SJCRH30 (cell line): Measurements from ENCODE around the gene SAPCD1. TPM values are rescaled to one million over a fixed set of nuclear protein-coding genes. Genes with fewer than 3 reads are reported as not detected.

Source experiments
- DNase-seq, 2 experiments: peaks; one replicate each; pipeline ENCODE4 v3.0.0-alpha.2; 2015 to 2020
- H3K27ac ChIP-seq: fragments of 250-450 bp; sonication (Bioruptor Pico); 2 replicates; pipeline ENCODE4 v1.5.1; 2020; ENCODE audit warnings: mild to moderate bottlenecking, moderate library complexity
- H3K27me3 ChIP-seq: fragments of 250-450 bp; sonication (Bioruptor Pico); 2 replicates; pipeline ENCODE4 v1.5.1; 2020; ENCODE audit warnings: mild to moderate bottlenecking, moderate library complexity
- H3K36me3 ChIP-seq: fragments of 250-450 bp; sonication (Bioruptor Pico); 2 replicates; pipeline ENCODE4 v1.5.1; 2020; ENCODE audit warnings: mild to moderate bottlenecking, moderate library complexity
- H3K4me1 ChIP-seq: fragments of 250-450 bp; sonication (Bioruptor Pico); 2 replicates; pipeline ENCODE4 v1.5.1; 2020; ENCODE audit warnings: mild to moderate bottlenecking, moderate library complexity
- H3K4me3 ChIP-seq: fragments of 250-450 bp; sonication (Bioruptor Pico); 2 replicates; pipeline ENCODE4 v1.5.1; 2020; ENCODE audit warnings: mild to moderate bottlenecking, moderate library complexity
- H3K9me3 ChIP-seq: fragments of 250-450 bp; sonication (Bioruptor Pico); replicated peaks from 2 replicates; pipeline ENCODE4 v1.5.1; 2020; ENCODE audit warnings: mild to moderate bottlenecking, moderate library complexity
- total RNA-seq: library from RNA; depleted of rRNA; stranded (reverse); fragments of >200 nt; shearing (Covaris generic); gene quantifications from 2 replicates; pipeline ENCODE4 v1.2.3, GENCODE V29; 2014

The SAPCD1 gene
- total RNA-seq, 1 experiment from 2014 or later: 0.89 TPM

GRCh38 chr6:31760790-31761189 lies 1.7 kb upstream of the SAPCD1 start:
- DNase-seq: no peak
- Histone ChIP-seq H3K36me3 (no peaks in the 10 kb centered on the region), H3K27me3 (no peaks in the 10 kb centered on the region), H3K27ac (no peak overlapping the region), H3K4me1 (peaks cover 4% of the 10 kb centered on the region; the same call in 1 of the 2 replicates), H3K4me3 (no peak overlapping the region), H3K9me3 (no peaks in the 10 kb centered on the region)

- Histone ChIP-seq H3K27me3 (no peaks in the 10 kb centered on the region), H3K9me3 (no peaks in the 10 kb centered on the region), H3K36me3 (no peaks in the 10 kb centered on the region), H3K4me3 (no peak overlapping the region), H3K4me1 (peaks cover 4% of the 10 kb centered on the region; the same call in 1 of the 2 replicates), H3K27ac (no peak overlapping the region)
- DNase-seq: no peak
Measured at GRCh38 chr6:31761343-31761742, 1.1 kb upstream of the SAPCD1 start.

GRCh38 chr6:31762878-31763618 lies 592 bp downstream of the SAPCD1 start:
- no peak overlapping the region for H3K4me3 ChIP-seq
- DNase-seq: peak in 1 of 2 experiments; percentile 17

GRCh38 chr6:31763619-31763940 lies 1.1 kb downstream of the SAPCD1 start:
- Histone ChIP-seq H3K36me3 (no peaks in the 10 kb centered on the region), H3K27ac (peak overlapping the region; percentile 26; the same call in 1 of the 2 replicates), H3K4me3 (no peak overlapping the region), H3K4me1 (peaks cover 4% of the 10 kb centered on the region; the same call in 1 of the 2 replicates), H3K27me3 (no peaks in the 10 kb centered on the region), H3K9me3 (no peaks in the 10 kb centered on the region)
- peak; percentile 41 to 46 for DNase-seq

More at GRCh38 chr6:31762878-31763618, 592 bp downstream of the SAPCD1 start:
- H3K27ac ChIP-seq: peak overlapping the region; percentile 26; the same call in 1 of the 2 replicates
- H3K36me3 ChIP-seq: no peaks in the 10 kb centered on the region
- peaks cover 4% of the 10 kb centered on the region; the same call in 1 of the 2 replicates for H3K4me1 ChIP-seq
- H3K27me3 ChIP-seq: no peaks in the 10 kb centered on the region
- H3K9me3 ChIP-seq: no peaks in the 10 kb centered on the region

- DNase-seq: no peak
- H3K27me3 ChIP-seq: no peaks in the 10 kb centered on the region
- H3K36me3 ChIP-seq: no peaks in the 10 kb centered on the region
- no peak overlapping the region for H3K4me3 ChIP-seq
- H3K9me3 ChIP-seq: no peaks in the 10 kb centered on the region
- no peak overlapping the region for H3K27ac ChIP-seq
- peaks cover 4% of the 10 kb centered on the region; the same call in 1 of the 2 replicates for H3K4me1 ChIP-seq
Measured at GRCh38 chr6:31764198-31764597, 1.7 kb downstream of the SAPCD1 start.

- no peaks in the 10 kb centered on the region for H3K36me3 ChIP-seq
- no peaks in the 10 kb centered on the region for H3K9me3 ChIP-seq
- no peak for DNase-seq
- H3K27me3 ChIP-seq: no peaks in the 10 kb centered on the region
- no peak overlapping the region for H3K4me3 ChIP-seq
- no peak overlapping the region for H3K27ac ChIP-seq
- H3K4me1 ChIP-seq: peaks cover 4% of the 10 kb centered on the region; the same call in 1 of the 2 replicates
Measured at GRCh38 chr6:31765559-31765909, 3.1 kb downstream of the SAPCD1 start.

- Histone ChIP-seq H3K36me3 (no peaks in the 10 kb centered on the region), H3K9me3 (no peaks in the 10 kb centered on the region), H3K27me3 (no peaks in the 10 kb centered on the region), H3K4me1 (peaks cover 4% of the 10 kb centered on the region; the same call in 1 of the 2 replicates), H3K27ac (no peak overlapping the region), H3K4me3 (no peak overlapping the region)
- DNase-seq: no peak
Measured at GRCh38 chr6:31765910-31766794, 3.7 kb downstream of the SAPCD1 start.

GRCh38 chr6:31767096-31767645 lies 4.7 kb downstream of the SAPCD1 start:
- Histone ChIP-seq H3K27ac (no peak overlapping the region), H3K27me3 (no peaks in the 10 kb centered on the region), H3K4me3 (no peak overlapping the region), H3K36me3 (no peaks in the 10 kb centered on the region), H3K9me3 (no peaks in the 10 kb centered on the region), H3K4me1 (peaks cover 4% of the 10 kb centered on the region; the same call in 1 of the 2 replicates)
- no peak for DNase-seq

- no peak overlapping the region for H3K4me3 ChIP-seq
- H3K27me3 ChIP-seq: no peaks in the 10 kb centered on the region
- H3K27ac ChIP-seq: no peak overlapping the region
- no peaks in the 10 kb centered on the region for H3K4me1 ChIP-seq
- no peaks in the 10 kb centered on the region for H3K9me3 ChIP-seq
- H3K36me3 ChIP-seq: no peaks in the 10 kb centered on the region
- DNase-seq: no peak
Measured at GRCh38 chr6:31768363-31769257, 6.2 kb downstream of the SAPCD1 start.

GRCh38 chr6:31769684-31770371 lies 7.4 kb downstream of the SAPCD1 start:
- H3K27ac ChIP-seq: no peak overlapping the region
- no peaks in the 10 kb centered on the region for H3K36me3 ChIP-seq
- peak; percentile 68 to 80 for DNase-seq

GRCh38 chr6:31770860-31771259 lies 8.4 kb downstream of the SAPCD1 start:
- no peaks in the 10 kb centered on the region for H3K4me1 ChIP-seq
- no peak for DNase-seq
- H3K9me3 ChIP-seq: no peaks in the 10 kb centered on the region
- H3K4me3 ChIP-seq: no peak overlapping the region
- no peaks in the 10 kb centered on the region for H3K36me3 ChIP-seq
- no peak overlapping the region for H3K27ac ChIP-seq
- H3K27me3 ChIP-seq: no peaks in the 10 kb centered on the region

More at GRCh38 chr6:31769684-31770371, 7.4 kb downstream of the SAPCD1 start:
- no peaks in the 10 kb centered on the region for H3K27me3 ChIP-seq
- H3K9me3 ChIP-seq: no peaks in the 10 kb centered on the region
- H3K4me3 ChIP-seq: no peak overlapping the region
- no peaks in the 10 kb centered on the region for H3K4me1 ChIP-seq

GRCh38 chr6:31771992-31772358 lies 9.5 kb downstream of the SAPCD1 start:
- no peaks in the 10 kb centered on the region for H3K9me3 ChIP-seq
- H3K27me3 ChIP-seq: no peaks in the 10 kb centered on the region
- H3K4me1 ChIP-seq: peaks cover 2% of the 10 kb centered on the region; the same call in 1 of the 2 replicates
- H3K36me3 ChIP-seq: no peaks in the 10 kb centered on the region
- H3K4me3 ChIP-seq: no peak overlapping the region
- DNase-seq: no peak
- no peak overlapping the region for H3K27ac ChIP-seq

GRCh38 chr6:31775184-31775583 lies 12.7 kb downstream of the SAPCD1 start:
- H3K27me3 ChIP-seq: no peaks in the 10 kb centered on the region
- no peak overlapping the region for H3K4me3 ChIP-seq
- DNase-seq: no peak
- H3K27ac ChIP-seq: no peak overlapping the region
- H3K36me3 ChIP-seq: peaks cover 3% of the 10 kb centered on the region
- H3K4me1 ChIP-seq: peaks cover 3% of the 10 kb centered on the region; the same call in 1 of the 2 replicates
- no peaks in the 10 kb centered on the region for H3K9me3 ChIP-seq
